PFSK-1 (cell line): Measurements from ENCODE around the gene APRT.

ENCODE experiments used
- FOXP2 ChIP-seq: optimal IDR thresholded peaks from 2 replicates; pipeline ENCODE3; 2011; ENCODE audit warnings: borderline replicate concordance, control low read depth, inconsistent platforms; ENCODE audit not compliant: insufficient read depth; ENCODE audit errors: extremely low read length, extremely low read depth
- POLR2AphosphoS5 ChIP-seq: IDR thresholded peaks from 2 replicates; pipeline ENCODE4 v1.6.1; 2012; ENCODE audit warnings: low read depth, mild to moderate bottlenecking, control low read depth, low read length, moderate library complexity
- SIN3A ChIP-seq: IDR thresholded peaks from 2 replicates; pipeline ENCODE4 v1.6.1; 2012; ENCODE audit warnings: mild to moderate bottlenecking, low read length, moderate library complexity, borderline replicate concordance; ENCODE audit not compliant: insufficient read depth
- TAF1 ChIP-seq: IDR thresholded peaks from 2 replicates; pipeline ENCODE4 v1.6.1; 2012; ENCODE audit warnings: low read length, control low read depth, borderline replicate concordance; ENCODE audit not compliant: insufficient read depth
- TF ChIP-seq, protein P1 (sequence below), 2 experiments: IDR thresholded peaks; 2 replicates each; pipeline versions ENCODE4 v1.6.1 to v1.8.0; 2011 to 2012; ENCODE audit warnings: low read depth in 2 of 2, low read length in 2 of 2, control low read depth in 1 of 2, inconsistent platforms in 1 of 2, mild to moderate bottlenecking in 1 of 2, moderate library complexity in 1 of 2; ENCODE audit not compliant: insufficient read depth in 1 of 2

APRT gene

GRCh38 chr16:88826070-88826840 lies 14.5 kb upstream of the APRT start:
- no peak for TF ChIP-seq TAF1
- TF ChIP-seq, protein P1, sequence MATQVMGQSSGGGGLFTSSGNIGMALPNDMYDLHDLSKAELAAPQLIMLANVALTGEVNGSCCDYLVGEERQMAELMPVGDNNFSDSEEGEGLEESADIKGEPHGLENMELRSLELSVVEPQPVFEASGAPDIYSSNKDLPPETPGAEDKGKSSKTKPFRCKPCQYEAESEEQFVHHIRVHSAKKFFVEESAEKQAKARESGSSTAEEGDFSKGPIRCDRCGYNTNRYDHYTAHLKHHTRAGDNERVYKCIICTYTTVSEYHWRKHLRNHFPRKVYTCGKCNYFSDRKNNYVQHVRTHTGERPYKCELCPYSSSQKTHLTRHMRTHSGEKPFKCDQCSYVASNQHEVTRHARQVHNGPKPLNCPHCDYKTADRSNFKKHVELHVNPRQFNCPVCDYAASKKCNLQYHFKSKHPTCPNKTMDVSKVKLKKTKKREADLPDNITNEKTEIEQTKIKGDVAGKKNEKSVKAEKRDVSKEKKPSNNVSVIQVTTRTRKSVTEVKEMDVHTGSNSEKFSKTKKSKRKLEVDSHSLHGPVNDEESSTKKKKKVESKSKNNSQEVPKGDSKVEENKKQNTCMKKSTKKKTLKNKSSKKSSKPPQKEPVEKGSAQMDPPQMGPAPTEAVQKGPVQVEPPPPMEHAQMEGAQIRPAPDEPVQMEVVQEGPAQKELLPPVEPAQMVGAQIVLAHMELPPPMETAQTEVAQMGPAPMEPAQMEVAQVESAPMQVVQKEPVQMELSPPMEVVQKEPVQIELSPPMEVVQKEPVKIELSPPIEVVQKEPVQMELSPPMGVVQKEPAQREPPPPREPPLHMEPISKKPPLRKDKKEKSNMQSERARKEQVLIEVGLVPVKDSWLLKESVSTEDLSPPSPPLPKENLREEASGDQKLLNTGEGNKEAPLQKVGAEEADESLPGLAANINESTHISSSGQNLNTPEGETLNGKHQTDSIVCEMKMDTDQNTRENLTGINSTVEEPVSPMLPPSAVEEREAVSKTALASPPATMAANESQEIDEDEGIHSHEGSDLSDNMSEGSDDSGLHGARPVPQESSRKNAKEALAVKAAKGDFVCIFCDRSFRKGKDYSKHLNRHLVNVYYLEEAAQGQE (IDR thresholded peaks at IDR 0.05; ENCODE audit: insufficient read depth in 1 of 2, low read depth in 2 of 2, low read length in 2 of 2) = no peak
- TF ChIP-seq FOXP2 = no peak
- TF ChIP-seq SIN3A = no peak
- TF ChIP-seq POLR2AphosphoS5 = no peak

DNA sequence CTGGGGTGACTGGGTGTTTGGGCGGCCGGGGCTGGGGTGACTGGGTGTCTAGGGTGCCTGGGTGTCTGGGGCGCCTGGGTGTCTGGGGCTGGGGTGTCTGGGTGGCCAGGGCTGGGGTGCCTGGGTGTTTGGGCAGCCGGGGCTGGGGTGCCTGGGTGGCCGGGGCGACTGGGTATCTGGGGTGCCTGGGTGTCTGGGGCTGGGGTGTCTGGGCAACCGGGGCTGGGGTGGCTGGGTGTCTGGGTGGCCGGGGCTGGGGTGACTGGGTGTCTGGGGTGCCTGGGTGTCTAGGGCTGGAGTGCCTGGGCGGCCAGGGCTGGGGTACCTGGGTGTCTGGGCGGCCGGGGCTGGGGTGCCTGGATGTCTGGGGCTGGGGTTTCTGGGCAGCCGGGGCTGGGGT lies 13.4 kb upstream of the APRT start:
- TF ChIP-seq FOXP2 = no peak
- TF ChIP-seq SIN3A = no peak
- TF ChIP-seq TAF1 = no peak
- TF ChIP-seq POLR2AphosphoS5 = no peak
- TF ChIP-seq, protein P1 (IDR thresholded peaks at IDR 0.05; ENCODE audit: insufficient read depth in 1 of 2, low read depth in 2 of 2, low read length in 2 of 2) = no peak

DNA sequence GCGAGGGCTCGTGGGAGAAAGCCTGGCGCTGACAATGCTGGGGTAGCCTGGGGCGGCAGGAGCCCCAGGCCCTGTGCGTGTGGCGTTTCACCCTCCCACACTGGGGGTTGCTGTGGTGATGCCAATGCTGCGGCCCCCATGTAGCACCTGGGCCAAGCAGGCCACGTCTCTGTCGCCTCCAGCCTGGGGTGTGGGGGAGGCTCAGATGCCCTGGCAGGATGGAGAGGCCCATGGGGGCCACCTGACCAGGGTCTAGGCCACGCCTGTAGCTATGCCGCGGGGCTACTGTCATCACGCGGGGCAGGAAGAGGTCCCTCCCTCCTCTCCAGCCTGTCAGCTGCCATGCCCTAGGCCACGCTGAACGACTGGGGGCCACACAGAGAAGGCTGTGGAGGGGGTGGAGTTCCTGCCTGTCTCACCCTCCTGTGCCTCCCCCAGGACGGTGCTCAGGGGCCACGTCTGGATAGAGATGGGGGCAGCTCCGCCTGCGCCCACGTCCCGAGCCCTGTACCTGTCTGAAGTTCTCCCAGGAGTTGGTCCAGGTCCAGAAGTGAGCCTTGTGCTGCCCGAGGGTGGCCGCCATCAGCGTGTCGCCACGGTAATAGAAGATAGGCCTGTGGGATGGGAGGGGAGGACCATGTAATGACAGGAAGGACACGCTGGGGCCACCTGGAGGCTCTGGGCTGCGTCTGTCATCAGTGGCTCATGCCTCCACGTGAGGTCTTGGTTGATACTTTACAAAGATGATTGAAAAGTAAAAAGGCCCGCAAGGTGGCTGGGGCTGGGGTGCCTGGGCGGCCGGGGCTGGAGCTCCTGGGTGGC lies 12.7 kb upstream of the APRT start:
- TF ChIP-seq SIN3A (no peak), FOXP2 (no peak), POLR2AphosphoS5 (no peak), TAF1 (no peak)
- TF ChIP-seq, protein P1 (IDR thresholded peaks at IDR 0.05; ENCODE audit: insufficient read depth in 1 of 2, low read depth in 2 of 2, low read length in 2 of 2) = no peak

DNA sequence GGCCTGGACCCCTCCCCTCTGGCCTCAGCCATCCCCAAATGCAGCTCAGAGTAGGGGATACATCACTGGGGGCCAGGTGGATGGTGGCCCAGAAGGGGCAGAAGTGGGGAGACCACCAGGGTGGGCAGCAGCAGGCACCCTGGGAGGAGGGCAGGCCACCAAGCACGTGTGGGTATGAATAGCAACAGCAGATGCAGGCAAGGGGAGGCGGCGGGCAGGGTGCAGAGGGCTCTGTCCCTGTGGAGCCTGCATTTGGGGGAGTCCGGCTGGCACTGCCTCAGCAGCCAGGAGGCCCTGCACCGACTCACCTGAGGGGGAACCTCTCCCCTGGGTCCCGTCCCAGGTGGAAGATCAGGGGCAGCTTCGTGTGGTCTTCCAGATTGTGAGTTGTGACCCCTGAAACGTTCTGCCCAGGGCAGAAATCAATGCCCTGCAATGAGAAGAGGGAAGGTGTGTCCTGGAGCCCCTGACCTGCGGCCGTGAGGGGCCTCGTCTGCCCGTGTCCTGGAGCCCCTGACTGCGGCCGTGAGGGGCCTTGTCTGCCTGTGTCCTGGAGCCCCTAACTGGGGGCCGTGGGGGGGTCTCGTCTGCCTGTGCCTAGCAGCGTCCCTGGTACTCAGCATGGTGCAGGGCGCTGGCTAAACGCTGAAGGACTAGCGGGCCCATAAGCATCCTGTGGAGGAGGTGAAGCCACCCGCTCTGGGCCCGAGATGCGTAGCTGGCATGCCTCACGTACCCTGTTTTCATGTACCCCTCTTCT lies 10.7 kb upstream of the APRT start:
- no peak for TF ChIP-seq FOXP2
- TF ChIP-seq TAF1 = no peak
- TF ChIP-seq POLR2AphosphoS5 = no peak
- no peak for TF ChIP-seq SIN3A

DNA sequence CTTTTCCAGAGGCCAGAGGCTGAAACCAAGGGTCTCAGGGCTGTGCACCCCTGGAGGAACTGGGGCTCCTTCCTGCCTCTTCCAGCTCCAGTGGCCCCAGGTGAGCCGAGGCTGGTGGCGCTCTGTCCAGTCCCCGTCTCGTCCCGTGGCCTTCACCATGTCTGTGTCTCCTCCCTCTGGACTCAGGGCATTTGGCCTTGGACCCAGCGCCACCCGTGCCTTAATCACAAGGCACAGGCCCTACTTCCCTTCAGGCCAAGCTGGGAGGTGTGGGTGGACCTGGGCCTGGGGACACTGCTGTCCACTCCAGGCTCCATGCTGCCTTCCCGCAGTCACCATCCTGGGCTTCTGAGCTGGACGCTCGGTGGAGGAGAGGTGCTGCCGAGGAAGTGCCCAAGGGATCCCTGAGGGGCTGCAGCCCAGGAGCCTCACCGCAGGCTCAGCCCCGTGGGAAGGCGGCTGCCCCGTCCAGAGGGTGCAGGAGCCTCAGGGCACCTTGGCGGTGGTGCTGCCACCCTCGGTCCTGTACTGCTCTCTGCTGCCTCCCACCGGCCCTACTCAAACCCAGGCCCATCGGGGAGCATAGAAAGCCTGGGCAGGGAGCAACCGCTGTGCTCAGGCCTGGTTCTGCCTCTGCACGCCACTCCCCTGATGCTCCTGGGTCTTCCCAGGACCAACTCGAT lies 9.6 kb upstream of the APRT start:
- TF ChIP-seq, protein P1 (IDR thresholded peaks at IDR 0.05; ENCODE audit: insufficient read depth in 1 of 2, low read depth in 2 of 2, low read length in 2 of 2) = no peak
- no peak for TF ChIP-seq TAF1
- no peak for TF ChIP-seq FOXP2
- no peak for TF ChIP-seq SIN3A
